Esophagus squamous epithelium (tissue), 5 donors: ENCODE results near the gene DMBX1. TPM values are rescaled to one million over a fixed set of nuclear protein-coding genes. Genes with fewer than 3 reads are reported as not detected.
A peak's percentile ranks its signal among the peaks of the same experiment; 100 is the strongest.

Experiments used
- DNase-seq: peaks from one replicate; lab custom pipeline; 2025; lab: John Stamatoyannopoulos, UW
- H3K27ac ChIP-seq, 4 donors: fragments of 200-600 bp; sonication (generic); one replicate each; pipeline ENCODE4 v1.5.1; 2016 to 2019; ENCODE audit warnings: mild to moderate bottlenecking in 1 of 4
- H3K27me3 ChIP-seq, 4 donors: fragments of 200-600 bp; sonication (generic); 1 replicate in 3 of 4; 2 replicates in 1 of 4; pipeline versions ENCODE4 v1.5.1 to v1.6.0; 2017 to 2021; ENCODE audit warnings: antibody characterized with exemption in 1 of 4
- H3K36me3 ChIP-seq, 3 donors: fragments of 200-600 bp; sonication (generic); one replicate each; pipeline ENCODE4 v1.5.1; 2016 to 2019
- H3K4me1 ChIP-seq, 3 donors: fragments of 200-600 bp; sonication (generic); one replicate each; pipeline ENCODE4 v1.5.1; 2017 to 2019
- H3K4me3 ChIP-seq, 4 donors: fragments of 200-600 bp; sonication (generic); 1 replicate in 3 of 4; 2 replicates in 1 of 4; pipeline ENCODE4 v1.5.1; 2016 to 2019; ENCODE audit warnings: mild to moderate bottlenecking in 2 of 4, moderate library complexity in 1 of 4
- H3K9me3 ChIP-seq, 3 donors: fragments of 200-600 bp; sonication (generic); one replicate each; pipeline ENCODE4 v1.5.1; 2016 to 2019
- POLR2A ChIP-seq, 4 donors: fragments of 450-650 bp; IDR thresholded peaks; one replicate each; pipeline ENCODE4 v1.6.1; 2017; ENCODE audit warnings: antibody characterized with exemption in 4 of 4, mild to moderate bottlenecking in 4 of 4, moderate library complexity in 3 of 4
- WGBS, 2 donors: methylation state at CpG; one replicate each; pipeline ENCODE4 v1.1.5; 2018; 5-methylcytosine and 5-hydroxymethylcytosine counted together
- intact Hi-C: fragments of 100-400 bp; cut with DNase I; formaldehyde crosslinking; loops from one replicate; pipeline ENCODE4 v1.15.0; 2022
- total RNA-seq, 4 donors: library from RNA; depleted of rRNA; stranded (reverse); fragments of >200 nt; gene quantifications; one replicate each; pipeline ENCODE4 v1.1.0, GENCODE V29; 2016
- TF ChIP-seq, protein P1 (sequence below), 6 experiments: fragments of 450-650 bp in 4 of 6; fragments of 200-600 bp in 2 of 6; sonication (generic) in 2 of 6; IDR thresholded peaks; one replicate each; pipeline ENCODE4 v1.5.1; 2016 to 2019; ENCODE audit warnings: antibody characterized with exemption in 6 of 6, mild to moderate bottlenecking in 4 of 6, moderate library complexity in 4 of 6
- donor health status: DM: yes; HTN: yes; CAD: no.

Gene DMBX1
- total RNA-seq, 4 donors from 2014 or later, result not detected

DNA sequence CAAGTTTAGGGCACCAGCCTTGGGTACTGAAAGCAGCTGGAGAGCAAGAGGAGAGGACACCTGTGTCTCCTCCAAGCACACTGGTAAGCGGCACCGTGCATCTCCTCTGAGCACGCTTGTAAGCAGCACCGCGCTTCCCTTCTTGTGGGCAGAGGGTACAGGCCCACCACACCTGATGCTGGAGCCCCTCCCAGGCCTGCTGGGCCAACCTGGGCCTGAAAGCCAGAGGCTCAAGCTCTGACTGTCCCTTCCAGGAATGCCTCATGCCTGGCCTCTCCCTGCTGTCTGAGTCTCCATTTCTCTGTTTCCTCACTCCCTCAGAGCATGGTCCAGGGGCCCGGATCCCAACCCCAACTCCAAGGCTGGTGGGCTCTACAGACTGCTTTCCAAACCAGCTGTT is 25.9 kb downstream of the DMBX1 start:
- Histone ChIP-seq H3K27me3 (peaks cover 0 to 45% (median 0%) of the 10 kb centered on the region in 4 donors), H3K9me3 (no peaks in the 10 kb centered on the region), H3K36me3 (no peaks in the 10 kb centered on the region), H3K4me1 (peaks cover 2 to 35% (median 4%) of the 10 kb centered on the region in 3 donors), H3K27ac (no peak overlapping the region), H3K4me3 (no peak overlapping the region)
- intact Hi-C loops, result no loop called here
- TF ChIP-seq, protein P1, sequence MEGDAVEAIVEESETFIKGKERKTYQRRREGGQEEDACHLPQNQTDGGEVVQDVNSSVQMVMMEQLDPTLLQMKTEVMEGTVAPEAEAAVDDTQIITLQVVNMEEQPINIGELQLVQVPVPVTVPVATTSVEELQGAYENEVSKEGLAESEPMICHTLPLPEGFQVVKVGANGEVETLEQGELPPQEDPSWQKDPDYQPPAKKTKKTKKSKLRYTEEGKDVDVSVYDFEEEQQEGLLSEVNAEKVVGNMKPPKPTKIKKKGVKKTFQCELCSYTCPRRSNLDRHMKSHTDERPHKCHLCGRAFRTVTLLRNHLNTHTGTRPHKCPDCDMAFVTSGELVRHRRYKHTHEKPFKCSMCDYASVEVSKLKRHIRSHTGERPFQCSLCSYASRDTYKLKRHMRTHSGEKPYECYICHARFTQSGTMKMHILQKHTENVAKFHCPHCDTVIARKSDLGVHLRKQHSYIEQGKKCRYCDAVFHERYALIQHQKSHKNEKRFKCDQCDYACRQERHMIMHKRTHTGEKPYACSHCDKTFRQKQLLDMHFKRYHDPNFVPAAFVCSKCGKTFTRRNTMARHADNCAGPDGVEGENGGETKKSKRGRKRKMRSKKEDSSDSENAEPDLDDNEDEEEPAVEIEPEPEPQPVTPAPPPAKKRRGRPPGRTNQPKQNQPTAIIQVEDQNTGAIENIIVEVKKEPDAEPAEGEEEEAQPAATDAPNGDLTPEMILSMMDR (IDR thresholded peaks at IDR 0.05), result no peak
- TF ChIP-seq POLR2A (IDR thresholded peaks at IDR 0.05), result no peak
- WGBS, 2 donors, result 80% methylated on average over 2 of the region's 6 CpGs; no CpG with 5 or more reads in 1 of the 2 donors
- DNase-seq, result no peak

DNA sequence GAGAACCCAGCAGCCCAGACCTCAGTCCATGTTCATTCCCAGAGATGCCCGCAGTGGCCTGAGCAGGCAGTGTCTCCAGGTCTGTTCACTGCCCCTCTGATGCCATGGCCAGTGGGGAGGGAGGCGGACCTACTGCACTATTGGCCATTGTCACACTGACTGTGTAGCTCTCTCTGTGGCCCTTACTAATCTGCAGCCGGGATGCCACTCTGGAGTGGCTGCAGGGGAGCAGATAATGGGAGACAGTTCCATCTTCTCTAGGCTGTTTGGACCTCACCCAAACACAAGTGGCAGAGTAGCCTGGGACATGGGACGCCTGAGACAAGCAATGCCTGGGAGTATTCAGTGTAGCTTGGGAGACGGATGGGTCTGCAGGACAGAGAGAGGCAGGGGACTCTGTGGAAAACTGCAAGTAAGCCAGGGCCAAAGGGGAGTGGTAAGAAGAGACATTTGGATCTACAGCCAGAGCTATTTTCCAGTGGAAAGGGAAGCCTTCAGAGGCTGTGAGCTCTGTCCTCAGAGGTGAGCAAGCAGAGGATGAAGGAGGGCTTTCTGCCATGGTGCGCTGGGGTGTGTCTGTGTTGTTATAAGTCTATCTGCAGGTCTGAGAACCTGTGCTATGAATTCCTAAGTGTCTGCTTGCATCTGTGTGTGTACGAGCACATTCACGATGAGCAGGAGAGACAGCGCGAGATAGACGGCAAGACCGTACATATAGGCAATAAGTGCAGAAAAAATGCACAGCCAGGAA is 26.7 kb downstream of the DMBX1 start:
- WGBS, 2 donors, result 35 to 46% methylated on average over 9 to 12 of the region's 12 CpGs
- Histone ChIP-seq H3K9me3 (no peaks in the 10 kb centered on the region), H3K36me3 (no peaks in the 10 kb centered on the region), H3K27ac (peak overlapping the region in 1 of 4 donors; percentile 79), H3K4me3 (no peak overlapping the region), H3K4me1 (peaks cover 2 to 43% (median 4%) of the 10 kb centered on the region in 3 donors), H3K27me3 (peaks cover 0 to 40% (median 0%) of the 10 kb centered on the region in 4 donors)
- intact Hi-C loops, result no loop called here
- DNase-seq, result no peak
- TF ChIP-seq, protein P1 (IDR thresholded peaks at IDR 0.05), result no peak
- no peak for TF ChIP-seq POLR2A (IDR thresholded peaks at IDR 0.05)

DNA sequence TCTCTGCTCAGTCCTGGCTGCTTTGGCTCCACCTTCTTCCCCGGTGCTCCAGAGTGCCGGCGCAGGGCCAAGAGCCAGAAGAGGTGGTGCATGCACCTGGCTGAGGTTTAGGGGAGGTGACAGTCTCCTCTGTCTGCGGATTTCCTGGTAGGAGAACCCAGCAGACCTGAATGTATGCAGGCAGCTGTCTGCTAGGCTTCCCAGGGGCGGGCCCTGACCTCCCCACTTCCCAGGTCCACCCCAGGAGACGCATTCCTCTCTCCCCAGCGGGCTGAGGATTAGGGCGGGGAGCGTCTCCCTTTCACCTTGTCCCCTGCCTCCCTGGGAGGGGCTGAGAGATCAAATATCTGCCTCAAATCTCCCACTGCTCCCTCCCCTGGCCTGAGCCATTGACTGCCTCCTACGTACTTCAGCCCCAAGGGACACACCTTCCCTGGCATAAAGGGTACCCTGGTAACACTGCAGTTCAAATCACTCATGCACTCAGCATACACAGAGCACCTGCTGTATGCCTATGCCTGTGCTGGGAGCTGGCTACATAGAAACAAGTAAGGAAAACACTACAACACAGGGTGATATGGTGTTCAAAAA is 27.5 kb downstream of the DMBX1 start:
- H3K36me3 ChIP-seq, result no peaks in the 10 kb centered on the region
- intact Hi-C loops, result no loop called here
- WGBS, 2 donors, result 7 to 13% methylated on average over 7 of the region's 10 CpGs
- H3K4me3 ChIP-seq, result no peak overlapping the region
- H3K27me3 ChIP-seq, result peaks cover 0 to 33% (median 0%) of the 10 kb centered on the region in 4 donors
- TF ChIP-seq, protein P1 (IDR thresholded peaks at IDR 0.05), result no peak
- no peak for TF ChIP-seq POLR2A (IDR thresholded peaks at IDR 0.05)
- DNase-seq, result no peak
- H3K4me1 ChIP-seq, result peaks cover 4 to 50% (median 5%) of the 10 kb centered on the region in 3 donors
- H3K27ac ChIP-seq, result peak overlapping the region; percentile 16 to 79 (median 58)
- no peaks in the 10 kb centered on the region for H3K9me3 ChIP-seq

DNA sequence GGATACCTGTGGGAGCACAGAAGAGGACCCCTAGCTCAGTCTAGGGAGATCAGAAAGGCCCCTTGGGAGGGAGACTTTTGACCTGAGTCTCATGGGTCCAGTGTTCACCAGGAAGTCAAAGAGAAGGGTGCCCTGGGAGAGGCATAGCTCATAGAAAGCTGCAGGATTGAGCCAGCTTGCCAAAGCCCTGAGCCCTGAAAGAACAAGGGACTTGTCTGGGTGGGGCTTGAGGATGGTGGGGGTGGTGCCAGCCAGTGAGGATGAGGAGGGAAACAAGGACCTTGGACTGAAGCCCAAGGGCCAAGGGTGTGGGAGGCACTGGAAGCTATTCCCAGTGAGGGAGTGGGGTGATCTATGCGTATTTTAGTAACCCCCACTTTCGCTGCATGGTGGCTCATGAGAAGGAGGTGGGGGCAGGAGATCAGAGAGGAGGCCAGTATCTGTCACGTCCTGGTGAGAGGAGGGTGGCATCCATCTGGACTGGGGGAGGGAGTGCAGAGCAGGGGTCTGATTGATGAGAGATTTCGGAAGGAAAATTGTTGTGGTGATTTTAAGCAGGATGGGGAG is 28.4 kb downstream of the DMBX1 start:
- H3K27ac ChIP-seq, result peak overlapping the region in 3 of 4 donors; percentile 16 to 79 (median 63)
- no peaks in the 10 kb centered on the region for H3K9me3 ChIP-seq
- intact Hi-C loops, result no loop called here
- no peak overlapping the region for H3K4me3 ChIP-seq
- H3K27me3 ChIP-seq, result peaks cover 0 to 27% (median 0%) of the 10 kb centered on the region in 4 donors
- 57 to 69% methylated on average over 4 of the region's 4 CpGs for WGBS, 2 donors
- DNase-seq, result no peak
- TF ChIP-seq, protein P1 (IDR thresholded peaks at IDR 0.05), result no peak
- no peak for TF ChIP-seq POLR2A (IDR thresholded peaks at IDR 0.05)
- no peaks in the 10 kb centered on the region for H3K36me3 ChIP-seq
- H3K4me1 ChIP-seq, result peaks cover 11 to 59% (median 14%) of the 10 kb centered on the region in 3 donors

DNA sequence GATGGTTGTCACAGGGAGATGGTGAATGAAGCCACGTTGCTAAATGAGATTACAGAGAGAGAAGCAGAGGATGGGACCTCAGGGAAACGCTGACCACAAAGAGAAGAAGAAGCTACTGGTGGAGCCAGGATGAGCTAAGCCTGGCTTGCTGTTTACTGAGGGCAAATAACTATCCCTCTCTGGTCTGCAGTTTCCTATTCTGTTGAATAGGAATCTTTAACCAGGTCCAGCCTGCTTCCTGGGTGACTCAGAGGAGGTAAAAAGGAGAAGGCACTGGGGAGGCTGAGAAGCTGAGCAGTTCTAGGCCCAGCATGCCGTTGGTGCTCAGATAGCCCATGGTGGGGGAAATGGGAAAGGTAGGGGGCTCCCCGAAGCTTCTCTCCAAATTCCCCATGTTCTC is 29.6 kb downstream of the DMBX1 start:
- Histone ChIP-seq H3K9me3 (no peaks in the 10 kb centered on the region), H3K36me3 (no peaks in the 10 kb centered on the region), H3K27me3 (peaks cover 0 to 30% (median 0%) of the 10 kb centered on the region in 4 donors), H3K4me3 (no peak overlapping the region), H3K27ac (no peak overlapping the region), H3K4me1 (peaks cover 19 to 71% (median 22%) of the 10 kb centered on the region in 3 donors)
- TF ChIP-seq, protein P1 (IDR thresholded peaks at IDR 0.05), result no peak
- no peak for TF ChIP-seq POLR2A (IDR thresholded peaks at IDR 0.05)
- 52 to 74% methylated on average over 4 of the region's 4 CpGs for WGBS, 2 donors
- intact Hi-C loops, result no loop called here
- no peak for DNase-seq
